IgD-negative memory B cell (primary cell): ENCODE results near the gene SLC26A5. TPM values are rescaled to one million over a fixed set of nuclear protein-coding genes. Genes with fewer than 3 reads are reported as not detected.
A peak's percentile ranks its signal among the peaks of the same experiment; 100 is the strongest.
"Not testable (repeated sequence)": the region's sequence is repeated elsewhere in the genome, so short reads cannot be mapped to it uniquely, and the experiment has no call there.

Experiments used
- H3K27ac Mint-ChIP-seq, 3 donors: one replicate each; pipeline ENCODE4 v1.8.0; 2020 to 2022; ENCODE audit warnings: mild to moderate bottlenecking in 3 of 3, mixed read lengths in 3 of 3, moderate library complexity in 1 of 3
- H3K27me3 Mint-ChIP-seq: one replicate; pipeline ENCODE4 v1.8.0; 2021; ENCODE audit warnings: mixed read lengths
- H3K36me3 Mint-ChIP-seq: one replicate; pipeline ENCODE4 v1.8.0; 2020; ENCODE audit warnings: mild to moderate bottlenecking, mixed read lengths
- H3K4me1 Mint-ChIP-seq, 3 donors: one replicate each; pipeline ENCODE4 v1.8.0; 2020 to 2022; ENCODE audit warnings: mixed read lengths in 3 of 3, mild to moderate bottlenecking in 1 of 3
- H3K4me3 Mint-ChIP-seq, 4 donors: one replicate each; pipeline ENCODE4 v1.8.0; 2020 to 2022; ENCODE audit warnings: mild to moderate bottlenecking in 4 of 4, mixed read lengths in 4 of 4, moderate library complexity in 3 of 4
- H3K9me3 Mint-ChIP-seq, 3 donors: one replicate each; pipeline ENCODE4 v1.8.0; 2020 to 2021; ENCODE audit warnings: mixed read lengths in 3 of 3, mild to moderate bottlenecking in 1 of 3
- polyA plus RNA-seq: library from polyadenylated mRNA; unstranded; fragments of 300-500 nt; fragmentation: Illumina TruSeq; gene quantifications from one replicate; pipeline ENCODE4 v1.2.3, GENCODE V29; 2021

Gene SLC26A5
- polyA plus RNA-seq = not detected

GRCh38 chr7:103446049-103446520, at the start of gene SLC26A5:
Gene SLC26A5, minus strand, starts transcription at chr7:103446207. Its CDS starts 24,693 bp downstream, at chr7:103421514.
- Mint-ChIP-seq H3K4me3 (peak within 1 kb of the TSS in 3 of 4 donors; percentile 58 to 90 (median 69)), H3K36me3 (no peaks in the 10 kb centered on the region), H3K27ac (no peak within 1 kb of the TSS), H3K4me1 (peaks cover 8 to 17% (median 12%) of the 10 kb centered on the region in 3 donors), H3K27me3 (peaks cover 52% of the 10 kb centered on the region), H3K9me3 (peaks cover 0 to under 1% (median 0%) of the 10 kb centered on the region in 3 donors)

GRCh38 chr7:103487419-103487818, 41.4 kb upstream of the SLC26A5 start:
- H3K27ac Mint-ChIP-seq = no peak overlapping the region
- no peak overlapping the region for H3K4me3 Mint-ChIP-seq
- H3K9me3 Mint-ChIP-seq = no peaks in the 10 kb centered on the region
- peaks cover 1% of the 10 kb centered on the region for H3K36me3 Mint-ChIP-seq
- H3K4me1 Mint-ChIP-seq = no peaks in the 10 kb centered on the region
- peaks cover 9% of the 10 kb centered on the region for H3K27me3 Mint-ChIP-seq

GRCh38 chr7:103486873-103487272, 40.9 kb upstream of the SLC26A5 start:
- H3K4me3 Mint-ChIP-seq, H3K36me3 Mint-ChIP-seq, H3K27ac Mint-ChIP-seq, H3K4me1 Mint-ChIP-seq, H3K9me3 Mint-ChIP-seq: not testable (repeated sequence)
- H3K27me3 Mint-ChIP-seq = peaks cover 14% of the 10 kb centered on the region

- H3K4me3 Mint-ChIP-seq = no peak overlapping the region
- no peaks in the 10 kb centered on the region for H3K9me3 Mint-ChIP-seq
- peaks cover 1% of the 10 kb centered on the region for H3K36me3 Mint-ChIP-seq
- peaks cover 18% of the 10 kb centered on the region for H3K27me3 Mint-ChIP-seq
- no peak overlapping the region for H3K27ac Mint-ChIP-seq
- H3K4me1 Mint-ChIP-seq = no peaks in the 10 kb centered on the region
Observed at GRCh38 chr7:103480771-103481170, 34.8 kb upstream of the SLC26A5 start.

- H3K4me3 Mint-ChIP-seq = no peak overlapping the region
- H3K4me1 Mint-ChIP-seq = no peaks in the 10 kb centered on the region
- H3K27ac Mint-ChIP-seq = no peak overlapping the region
Observed at GRCh38 chr7:103474956-103475355, 28.9 kb upstream of the SLC26A5 start.

GRCh38 chr7:103469095-103469948, 23.3 kb upstream of the SLC26A5 start:
- Mint-ChIP-seq H3K4me3 (no peak overlapping the region), H3K4me1 (no peaks in the 10 kb centered on the region), H3K9me3 (no peaks in the 10 kb centered on the region), H3K27me3 (peaks cover 5% of the 10 kb centered on the region), H3K27ac (peak overlapping the region in 1 of 3 donors; percentile 42), H3K36me3 (no peaks in the 10 kb centered on the region)

More at GRCh38 chr7:103474956-103475355, 28.9 kb upstream of the SLC26A5 start:
- H3K36me3 Mint-ChIP-seq = no peaks in the 10 kb centered on the region
- H3K9me3 Mint-ChIP-seq = no peaks in the 10 kb centered on the region
- peaks cover 4% of the 10 kb centered on the region for H3K27me3 Mint-ChIP-seq

- H3K9me3 Mint-ChIP-seq = peaks cover 0 to under 1% (median 0%) of the 10 kb centered on the region in 3 donors
- no peak overlapping the region for H3K4me3 Mint-ChIP-seq
- H3K27me3 Mint-ChIP-seq = peaks cover 7% of the 10 kb centered on the region
- no peak overlapping the region for H3K27ac Mint-ChIP-seq
- H3K4me1 Mint-ChIP-seq = no peaks in the 10 kb centered on the region
- no peaks in the 10 kb centered on the region for H3K36me3 Mint-ChIP-seq
Observed at GRCh38 chr7:103466814-103467213, 20.8 kb upstream of the SLC26A5 start.

GRCh38 chr7:103462358-103462757, 16.4 kb upstream of the SLC26A5 start:
- H3K36me3 Mint-ChIP-seq = no peaks in the 10 kb centered on the region
- H3K9me3 Mint-ChIP-seq = peaks cover 0 to 3% (median 2%) of the 10 kb centered on the region in 3 donors

GRCh38 chr7:103447073-103447960, 1.3 kb upstream of the SLC26A5 start:
- no peaks in the 10 kb centered on the region for H3K36me3 Mint-ChIP-seq
- peaks cover 0 to 8% (median 6%) of the 10 kb centered on the region in 3 donors for H3K9me3 Mint-ChIP-seq
- no peak overlapping the region for H3K27ac Mint-ChIP-seq
- peak overlapping the region in 1 of 4 donors; percentile 69 for H3K4me3 Mint-ChIP-seq
- peaks cover 51% of the 10 kb centered on the region for H3K27me3 Mint-ChIP-seq
- peaks cover 8 to 17% (median 12%) of the 10 kb centered on the region in 3 donors for H3K4me1 Mint-ChIP-seq

More at GRCh38 chr7:103462358-103462757, 16.4 kb upstream of the SLC26A5 start:
- H3K4me1 Mint-ChIP-seq = no peaks in the 10 kb centered on the region
- H3K4me3 Mint-ChIP-seq = no peak overlapping the region
- H3K27me3 Mint-ChIP-seq = peaks cover 10% of the 10 kb centered on the region
- H3K27ac Mint-ChIP-seq = no peak overlapping the region

GRCh38 chr7:103445228-103446048, 569 bp downstream of the SLC26A5 start:
- H3K36me3 Mint-ChIP-seq = no peaks in the 10 kb centered on the region
- peaks cover 50% of the 10 kb centered on the region for H3K27me3 Mint-ChIP-seq
- H3K9me3 Mint-ChIP-seq = no peaks in the 10 kb centered on the region
- H3K27ac Mint-ChIP-seq = no peak overlapping the region
- H3K4me1 Mint-ChIP-seq = peaks cover 8 to 17% (median 12%) of the 10 kb centered on the region in 3 donors
- H3K4me3 Mint-ChIP-seq = peak overlapping the region in 3 of 4 donors; percentile 58 to 90 (median 67)

GRCh38 chr7:103439661-103440060, 6.3 kb downstream of the SLC26A5 start:
- H3K36me3 Mint-ChIP-seq = peaks cover 2% of the 10 kb centered on the region
- H3K4me3 Mint-ChIP-seq = no peak overlapping the region
- H3K9me3 Mint-ChIP-seq = peaks cover 3 to 4% (median 3%) of the 10 kb centered on the region in 3 donors
- H3K27ac Mint-ChIP-seq = peak overlapping the region in 1 of 3 donors; percentile 6
- H3K27me3 Mint-ChIP-seq = peaks cover 30% of the 10 kb centered on the region
- peaks cover 0 to 4% (median 3%) of the 10 kb centered on the region in 3 donors for H3K4me1 Mint-ChIP-seq

GRCh38 chr7:103437623-103438022, 8.4 kb downstream of the SLC26A5 start:
- H3K27me3 Mint-ChIP-seq = peaks cover 13% of the 10 kb centered on the region
- peaks cover 0 to 4% (median 2%) of the 10 kb centered on the region in 3 donors for H3K4me1 Mint-ChIP-seq
- H3K27ac Mint-ChIP-seq = no peak overlapping the region
- peaks cover 3 to 6% (median 4%) of the 10 kb centered on the region in 3 donors for H3K9me3 Mint-ChIP-seq
- peaks cover 2% of the 10 kb centered on the region for H3K36me3 Mint-ChIP-seq
- H3K4me3 Mint-ChIP-seq = no peak overlapping the region

GRCh38 chr7:103432712-103433111, 13.3 kb downstream of the SLC26A5 start:
- Mint-ChIP-seq H3K27ac (no peak overlapping the region), H3K9me3 (peaks cover 0 to 5% (median 0%) of the 10 kb centered on the region in 3 donors), H3K36me3 (no peaks in the 10 kb centered on the region), H3K4me3 (no peak overlapping the region), H3K27me3 (peaks cover 8% of the 10 kb centered on the region), H3K4me1 (peaks cover 0 to 4% (median 3%) of the 10 kb centered on the region in 3 donors)

- H3K27ac Mint-ChIP-seq = no peak overlapping the region
- no peaks in the 10 kb centered on the region for H3K9me3 Mint-ChIP-seq
- no peak overlapping the region for H3K4me3 Mint-ChIP-seq
- H3K4me1 Mint-ChIP-seq = no peaks in the 10 kb centered on the region
- peaks cover 7% of the 10 kb centered on the region for H3K27me3 Mint-ChIP-seq
- H3K36me3 Mint-ChIP-seq = peaks cover 2% of the 10 kb centered on the region
Observed at GRCh38 chr7:103425177-103425576, 20.8 kb downstream of the SLC26A5 start.
